ENCODE data around the gene QARS1. TPM values are rescaled to one million over a fixed set of nuclear protein-coding genes. Genes with fewer than 3 reads are reported as not detected.

Gene QARS1
- total RNA-seq, 1 experiment from 2014 or later = 346 TPM

- intact Hi-C loops (cut with micrococcal nuclease) = no loop called here
- ATAC-seq (no peak), DNase-seq (ENCODE audit: low read depth, low spot score) (no peak)
- no peaks in the 10 kb centered on the region for H3K9me3 ChIP-seq (ENCODE audit: control insufficient read depth in 1 of 2, insufficient read depth in 1 of 2, low read depth in 1 of 2, low read length in 2 of 2)
- no peaks in the 10 kb centered on the region for H3K79me2 ChIP-seq (ENCODE audit: insufficient read depth, low read length)
- no peak overlapping the region for H3K4me2 ChIP-seq (ENCODE audit: low read length)
- H3K9me2 ChIP-seq (ENCODE audit: insufficient read depth) = no peaks in the 10 kb centered on the region
- no peak overlapping the region for H3K27ac ChIP-seq (ENCODE audit: low read depth, low read length)
- no peak overlapping the region for H3K4me3 ChIP-seq (replicated peaks in 1 of 2; ENCODE audit: low read depth in 1 of 2, low read length in 2 of 2)
- no peaks in the 10 kb centered on the region for H4K20me1 ChIP-seq (ENCODE audit: insufficient read depth)
- BruUV-seq (replicated peaks) = no TSS peak
- ChIA-PET POLR2A (no interaction called here), RAD21 (ENCODE audit: low non-redundant PET in 1 of 2, low total read pairs in 2 of 2, uncharacterized antibody in 2 of 2, unreplicated experiment in 2 of 2) (no interaction called here), CTCF (no interaction called here)
- H2AFZ ChIP-seq (ENCODE audit: low read depth, low read length, poor library complexity, severe bottlenecking) = no peak overlapping the region
- TF ChIP-seq SRF (IDR thresholded peaks at IDR 0.05; ENCODE audit: low read depth) (no peak), CTCF (IDR thresholded peaks at IDR 0.05 in 2 of 3, conservative IDR thresholded peaks at IDR 0.05 in 1 of 3; ENCODE audit: borderline replicate concordance in 1 of 3, insufficient read depth in 1 of 3, low read depth in 2 of 3, low read length in 2 of 3) (0 out of 6 replicates have a peak, but pooled peaks of 1 of the 3 experiments have one; percentile 1), POLR2A (IDR thresholded peaks at IDR 0.05; ENCODE audit: borderline replicate concordance, extremely low read depth, insufficient read depth, insufficient read length) (no peak)
- H3K4me1 ChIP-seq (ENCODE audit: control insufficient read depth in 1 of 2, insufficient read depth in 2 of 2, low read length in 2 of 2) = no peaks in the 10 kb centered on the region
- H3K27me3 ChIP-seq (ENCODE audit: insufficient read depth, low read length) = no peaks in the 10 kb centered on the region
- H3K9ac ChIP-seq (ENCODE audit: low read length) = no peak overlapping the region
- peaks cover 56 to 69% of the 10 kb centered on the region in 2 experiments for H3K36me3 ChIP-seq (ENCODE audit: control insufficient read depth in 1 of 2, insufficient read depth in 2 of 2, low read length in 2 of 2)
Observed at GRCh38 chr3:49112262-49112661, 7.7 kb upstream of the QARS1 start.

- no peak overlapping the region for H3K27ac ChIP-seq (ENCODE audit: low read depth, low read length)
- ATAC-seq (no peak), DNase-seq (ENCODE audit: low read depth, low spot score) (no peak)
- no TSS peak for BruUV-seq (replicated peaks)
- no peaks in the 10 kb centered on the region for H3K27me3 ChIP-seq (ENCODE audit: insufficient read depth, low read length)
- H3K9me3 ChIP-seq (ENCODE audit: control insufficient read depth in 1 of 2, insufficient read depth in 1 of 2, low read depth in 1 of 2, low read length in 2 of 2) = no peaks in the 10 kb centered on the region
- ChIA-PET RAD21 (ENCODE audit: low non-redundant PET in 1 of 2, low total read pairs in 2 of 2, uncharacterized antibody in 2 of 2, unreplicated experiment in 2 of 2) (interaction anchor here in 1 of 2 experiments (0.7 kb wide), 1 partner anchor 17 kb away, joined by 6 read pairs; the partner anchor contains the start of gene QRICH1), CTCF (no interaction called here), POLR2A (interaction anchor here (1.0 kb wide), 1 partner anchor 90 kb away, joined by 3 read pairs; the partner anchor contains the start of gene NDUFAF3)
- no peak overlapping the region for H3K9ac ChIP-seq (ENCODE audit: low read length)
- H3K9me2 ChIP-seq (ENCODE audit: insufficient read depth) = no peaks in the 10 kb centered on the region
- H3K4me1 ChIP-seq (ENCODE audit: control insufficient read depth in 1 of 2, insufficient read depth in 2 of 2, low read length in 2 of 2) = no peaks in the 10 kb centered on the region
- H3K36me3 ChIP-seq (ENCODE audit: control insufficient read depth in 1 of 2, insufficient read depth in 2 of 2, low read length in 2 of 2) = peaks cover 47 to 62% of the 10 kb centered on the region in 2 experiments
- no peak overlapping the region for H3K4me2 ChIP-seq (ENCODE audit: low read length)
- intact Hi-C loops (cut with micrococcal nuclease) = no loop called here
- H2AFZ ChIP-seq (ENCODE audit: low read depth, low read length, poor library complexity, severe bottlenecking) = no peak overlapping the region
- no peaks in the 10 kb centered on the region for H4K20me1 ChIP-seq (ENCODE audit: insufficient read depth)
- H3K4me3 ChIP-seq (replicated peaks in 1 of 2; ENCODE audit: low read depth in 1 of 2, low read length in 2 of 2) = no peak overlapping the region
- no peaks in the 10 kb centered on the region for H3K79me2 ChIP-seq (ENCODE audit: insufficient read depth, low read length)
- TF ChIP-seq ATF3 (IDR thresholded peaks at IDR 0.05) (no peak), FOSL1 (IDR thresholded peaks at IDR 0.05; ENCODE audit: low read depth) (no peak), CTCF (IDR thresholded peaks at IDR 0.05 in 2 of 3, conservative IDR thresholded peaks at IDR 0.05 in 1 of 3; ENCODE audit: borderline replicate concordance in 1 of 3, insufficient read depth in 1 of 3, low read depth in 2 of 3, low read length in 2 of 3) (no peak), CBX3 (IDR thresholded peaks at IDR 0.05; ENCODE audit: low read depth) (no peak), SRF (IDR thresholded peaks at IDR 0.05; ENCODE audit: low read depth) (no peak), EZH2 (IDR thresholded peaks at IDR 0.05) (no peak), RAD21 (IDR thresholded peaks at IDR 0.05; ENCODE audit: low read depth) (no peak), POLR2A (IDR thresholded peaks at IDR 0.05; ENCODE audit: borderline replicate concordance, extremely low read depth, insufficient read depth, insufficient read length) (no peak), YY1 (IDR thresholded peaks at IDR 0.05; ENCODE audit: extremely low read depth, insufficient replicate concordance, low read depth, low read length) (no peak), CEBPB (IDR thresholded peaks at IDR 0.05; ENCODE audit: low read depth) (no peak), JUND (IDR thresholded peaks at IDR 0.05) (no peak), MAX (IDR thresholded peaks at IDR 0.05) (no peak), EZH2phosphoT487 (IDR thresholded peaks at IDR 0.05; ENCODE audit: borderline replicate concordance) (no peak), EGR1 (IDR thresholded peaks at IDR 0.05; ENCODE audit: low read depth) (no peak), ELF1 (IDR thresholded peaks at IDR 0.05; ENCODE audit: borderline replicate concordance, low read depth) (no peak)
Observed at GRCh38 chr3:49111347-49111746, 6.8 kb upstream of the QARS1 start.

All from HCT116 (cell line).